SU-DHL-6 (cell line): Measurements from ENCODE around the gene ENO2.

ENCODE experiments used
- EZH2phosphoT487 ChIP-seq: fragments of 200-600 bp; sonication (generic), shearing (Covaris generic); conservative IDR thresholded peaks from 2 replicates; pipeline ENCODE4 v1.6.1; 2018; ENCODE audit warnings: mild to moderate bottlenecking, antibody characterized with exemption, low read length, moderate library complexity, mixed read lengths
- TF ChIP-seq, protein P1 (sequence below): fragments of 200-600 bp; sonication (generic); IDR thresholded peaks from one replicate; pipeline ENCODE4 v1.5.1; 2017; ENCODE audit warnings: antibody characterized with exemption, mild to moderate bottlenecking, low read length, moderate library complexity; ENCODE audit not compliant: insufficient read depth, poor library complexity, severe bottlenecking

DNA sequence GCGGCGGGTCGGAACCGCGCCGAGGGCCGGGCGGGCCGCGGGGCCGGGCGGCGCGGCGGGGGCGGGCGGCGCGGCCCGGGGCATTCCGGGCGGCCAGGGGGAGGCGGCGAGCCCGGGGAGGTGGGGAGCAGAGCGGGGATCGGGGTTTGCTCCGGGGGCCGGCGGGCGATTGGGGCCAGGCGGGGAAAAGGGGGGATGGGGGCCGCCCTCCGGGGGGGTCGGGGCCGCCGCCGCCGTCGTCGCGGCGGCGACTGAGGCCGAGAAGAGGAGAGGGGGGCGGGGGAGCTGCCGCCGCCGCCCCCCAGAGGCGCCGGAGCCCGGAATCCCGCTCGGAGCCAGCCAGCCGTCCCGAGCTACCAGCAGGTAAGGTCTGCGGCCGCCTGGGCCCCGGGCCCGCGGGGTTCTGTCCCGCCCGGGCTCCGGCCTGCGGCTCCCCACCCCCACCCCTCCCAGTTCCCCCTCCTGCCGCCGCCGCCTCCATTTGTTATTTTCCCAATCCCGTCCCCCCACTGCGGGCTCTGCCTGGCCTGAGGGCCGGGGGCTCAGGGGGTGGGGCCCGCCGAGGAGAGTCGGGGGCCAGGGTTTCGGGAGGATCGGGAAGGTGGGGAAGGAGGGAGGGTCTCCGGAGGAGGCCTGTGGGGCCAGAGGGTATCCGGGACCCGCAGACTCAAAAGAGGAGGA is 13.8 kb downstream of the ENO2 start:
- TF ChIP-seq, protein P1, sequence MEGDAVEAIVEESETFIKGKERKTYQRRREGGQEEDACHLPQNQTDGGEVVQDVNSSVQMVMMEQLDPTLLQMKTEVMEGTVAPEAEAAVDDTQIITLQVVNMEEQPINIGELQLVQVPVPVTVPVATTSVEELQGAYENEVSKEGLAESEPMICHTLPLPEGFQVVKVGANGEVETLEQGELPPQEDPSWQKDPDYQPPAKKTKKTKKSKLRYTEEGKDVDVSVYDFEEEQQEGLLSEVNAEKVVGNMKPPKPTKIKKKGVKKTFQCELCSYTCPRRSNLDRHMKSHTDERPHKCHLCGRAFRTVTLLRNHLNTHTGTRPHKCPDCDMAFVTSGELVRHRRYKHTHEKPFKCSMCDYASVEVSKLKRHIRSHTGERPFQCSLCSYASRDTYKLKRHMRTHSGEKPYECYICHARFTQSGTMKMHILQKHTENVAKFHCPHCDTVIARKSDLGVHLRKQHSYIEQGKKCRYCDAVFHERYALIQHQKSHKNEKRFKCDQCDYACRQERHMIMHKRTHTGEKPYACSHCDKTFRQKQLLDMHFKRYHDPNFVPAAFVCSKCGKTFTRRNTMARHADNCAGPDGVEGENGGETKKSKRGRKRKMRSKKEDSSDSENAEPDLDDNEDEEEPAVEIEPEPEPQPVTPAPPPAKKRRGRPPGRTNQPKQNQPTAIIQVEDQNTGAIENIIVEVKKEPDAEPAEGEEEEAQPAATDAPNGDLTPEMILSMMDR: no peak
- no peak for TF ChIP-seq EZH2phosphoT487
